ENCODE measurements around the gene MAGI2. TPM values are rescaled to one million over a fixed set of nuclear protein-coding genes. Genes with fewer than 3 reads are reported as not detected.
"Not testable (repeated sequence)": the region's sequence is repeated elsewhere in the genome, so short reads cannot be mapped to it uniquely, and the experiment has no call there.

Gene MAGI2
- total and polyA plus RNA-seq, 8 donors, result 1.3 to 4.0 (median 2.0) TPM

DNA sequence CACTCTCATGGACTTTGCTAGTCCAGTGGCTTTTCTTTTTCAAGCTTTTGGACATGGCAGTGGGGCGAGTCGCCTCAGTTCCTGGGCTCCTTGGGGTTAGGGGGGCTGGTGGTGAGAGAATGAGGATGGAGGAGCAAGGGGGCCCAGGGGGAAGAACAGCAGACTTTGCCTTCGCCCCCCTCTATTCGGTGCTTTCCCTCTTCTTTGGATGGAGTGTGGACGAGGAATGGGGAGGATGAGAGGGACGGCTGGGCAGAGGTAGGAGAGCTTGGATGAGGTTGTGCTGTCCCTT, 255 bp downstream of the MAGI2 start:
- WGBS, 2 donors, result 0 to 1% methylated on average over 5 to 6 of the region's 6 CpGs
- peaks cover 0 to 8% (median 0%) of the 10 kb centered on the region in 4 donors for H3K27me3 ChIP-seq

DNA sequence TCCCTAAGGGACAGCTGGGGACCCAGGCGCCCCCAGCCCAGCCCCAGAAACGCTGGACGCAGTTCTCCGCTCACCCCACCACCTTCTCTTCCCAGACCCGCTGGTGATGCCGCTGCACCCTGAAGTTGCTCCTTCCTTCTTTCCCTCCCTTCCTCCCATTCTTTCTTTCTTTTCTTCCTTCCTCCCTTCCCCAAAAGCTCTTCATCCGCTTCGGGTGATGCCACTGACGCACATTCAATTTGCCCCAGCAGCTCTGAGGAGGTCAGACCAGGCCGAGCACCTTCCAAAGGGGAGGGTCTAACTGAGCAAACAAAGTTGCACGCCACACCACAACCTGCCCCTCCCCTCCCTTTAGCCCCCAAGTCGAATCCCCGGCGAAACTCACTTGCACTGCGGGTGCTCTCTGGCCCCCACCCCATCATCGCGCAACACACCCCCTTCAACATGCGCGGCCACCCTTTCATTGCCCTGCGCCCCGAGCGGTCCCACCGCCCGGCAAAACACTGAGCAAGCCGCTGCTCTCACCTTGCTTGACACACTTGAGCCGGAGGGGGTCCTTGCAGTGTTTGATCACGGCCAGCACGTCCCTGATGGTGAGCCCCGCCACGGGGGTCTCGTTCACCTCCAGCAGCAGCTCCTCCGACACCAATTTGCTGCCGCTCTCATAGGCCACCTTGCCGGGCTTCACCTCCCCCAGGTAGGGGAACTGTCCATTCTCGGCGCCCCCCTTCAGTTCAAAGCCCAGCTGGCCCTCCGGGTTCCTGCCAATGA, 787 bp downstream of the MAGI2 start:
- peak overlapping the region; percentile 3 to 51 (median 22) for H3K4me3 ChIP-seq
- WGBS, 2 donors, result 0 to 1% methylated on average over 37 of the region's 37 CpGs

More for the DNA sequence above, 255 bp downstream of the MAGI2 start:
- H3K36me3 ChIP-seq, result no peaks in the 10 kb centered on the region
- ATAC-seq (no peak), DNase-seq (no peak), FAIRE-seq (no peak)
- no peaks in the 10 kb centered on the region for H3K9me3 ChIP-seq
- no peaks in the 10 kb centered on the region for H3K4me1 ChIP-seq
- TF ChIP-seq, protein P1, sequence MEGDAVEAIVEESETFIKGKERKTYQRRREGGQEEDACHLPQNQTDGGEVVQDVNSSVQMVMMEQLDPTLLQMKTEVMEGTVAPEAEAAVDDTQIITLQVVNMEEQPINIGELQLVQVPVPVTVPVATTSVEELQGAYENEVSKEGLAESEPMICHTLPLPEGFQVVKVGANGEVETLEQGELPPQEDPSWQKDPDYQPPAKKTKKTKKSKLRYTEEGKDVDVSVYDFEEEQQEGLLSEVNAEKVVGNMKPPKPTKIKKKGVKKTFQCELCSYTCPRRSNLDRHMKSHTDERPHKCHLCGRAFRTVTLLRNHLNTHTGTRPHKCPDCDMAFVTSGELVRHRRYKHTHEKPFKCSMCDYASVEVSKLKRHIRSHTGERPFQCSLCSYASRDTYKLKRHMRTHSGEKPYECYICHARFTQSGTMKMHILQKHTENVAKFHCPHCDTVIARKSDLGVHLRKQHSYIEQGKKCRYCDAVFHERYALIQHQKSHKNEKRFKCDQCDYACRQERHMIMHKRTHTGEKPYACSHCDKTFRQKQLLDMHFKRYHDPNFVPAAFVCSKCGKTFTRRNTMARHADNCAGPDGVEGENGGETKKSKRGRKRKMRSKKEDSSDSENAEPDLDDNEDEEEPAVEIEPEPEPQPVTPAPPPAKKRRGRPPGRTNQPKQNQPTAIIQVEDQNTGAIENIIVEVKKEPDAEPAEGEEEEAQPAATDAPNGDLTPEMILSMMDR (IDR thresholded peaks at IDR 0.05), result no peak
- H3K27ac ChIP-seq, result peak overlapping the region in 2 of 4 donors; percentile 62 to 70
- intact Hi-C loops (cut with DNase I), result no loop called here
- peak overlapping the region in 3 of 4 donors; percentile 33 to 51 (median 35) for H3K4me3 ChIP-seq

GRCh38 chr7:79452032-79452494, 1.4 kb downstream of the MAGI2 start:
- ATAC-seq (peak; percentile 59 to 83 (median 76)), DNase-seq (peak; percentile 31 to 78 (median 45)), FAIRE-seq (no peak)
- intact Hi-C loops (cut with DNase I), result no loop called here
- H3K4me3 ChIP-seq, result peak overlapping the region; percentile 3 to 51 (median 22)
- 1 to 2% methylated on average over 27 of the region's 27 CpGs for WGBS, 2 donors
- peaks cover 0 to 8% (median 0%) of the 10 kb centered on the region in 4 donors for H3K27me3 ChIP-seq
- TF ChIP-seq, protein P1 (IDR thresholded peaks at IDR 0.05), result no peak
- no peaks in the 10 kb centered on the region for H3K4me1 ChIP-seq
- H3K36me3 ChIP-seq, result no peaks in the 10 kb centered on the region
- H3K27ac ChIP-seq, result peak overlapping the region in 3 of 4 donors; percentile 16 to 70 (median 23)
- no peaks in the 10 kb centered on the region for H3K9me3 ChIP-seq

More for the DNA sequence above, 787 bp downstream of the MAGI2 start:
- Histone ChIP-seq H3K36me3 (no peaks in the 10 kb centered on the region), H3K27me3 (peaks cover 0 to 8% (median 0%) of the 10 kb centered on the region in 4 donors), H3K4me1 (no peaks in the 10 kb centered on the region), H3K27ac (peak overlapping the region in 3 of 4 donors; percentile 16 to 70 (median 62)), H3K9me3 (no peaks in the 10 kb centered on the region)
- no peak for FAIRE-seq
- TF ChIP-seq, protein P1 (IDR thresholded peaks at IDR 0.05), result no peak
- ATAC-seq, result peak in 3 of 4 donors; percentile 13 to 36 (median 30)
- peak in 4 of 6 donors; percentile 8 to 55 (median 28) for DNase-seq
- intact Hi-C loops (cut with DNase I), result no loop called here

DNA sequence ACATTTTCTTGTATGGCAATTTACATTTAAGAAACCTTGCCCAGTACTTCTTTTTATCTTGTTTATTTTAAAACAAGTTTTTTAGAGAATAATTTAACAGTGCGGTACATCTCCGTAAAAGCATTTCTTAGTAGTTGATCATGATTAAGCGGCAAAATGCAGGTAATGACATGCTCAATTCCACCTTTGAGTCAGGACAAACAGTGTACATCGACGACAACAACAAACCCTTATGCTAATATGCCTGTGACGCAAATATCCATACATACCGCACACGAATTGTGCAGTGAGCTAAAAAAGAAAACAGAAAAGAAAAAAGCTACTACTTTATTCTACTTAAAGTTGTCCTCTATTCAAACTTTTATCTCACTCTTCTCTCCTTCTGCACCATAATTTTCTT, 1.9 kb downstream of the MAGI2 start:
- WGBS, 2 donors, result 18 to 23% methylated on average over 8 of the region's 8 CpGs

DNA sequence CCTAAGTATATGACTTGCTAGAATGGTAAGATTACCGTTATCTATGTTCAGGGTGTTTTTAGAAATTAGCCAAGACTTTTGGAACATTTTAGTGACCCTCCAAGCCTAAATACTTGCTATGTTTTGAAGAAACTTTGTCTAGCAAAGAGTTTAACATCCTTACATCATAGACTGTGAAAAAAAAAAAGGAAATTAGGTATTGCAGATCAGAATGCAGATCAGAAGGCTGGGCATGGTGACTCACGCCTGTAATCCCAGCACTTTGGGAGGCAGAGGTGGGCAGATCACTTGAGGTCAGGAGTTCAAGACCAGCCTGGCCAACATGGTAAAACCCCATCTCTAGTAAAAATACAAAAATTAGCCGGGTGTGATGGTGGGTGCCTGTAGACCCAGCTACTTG, 10.7 kb downstream of the MAGI2 start:
- intact Hi-C loops (cut with DNase I); H3K36me3 ChIP-seq; H3K4me1 ChIP-seq; H3K4me3 ChIP-seq; FAIRE-seq; H3K9me3 ChIP-seq; DNase-seq; H3K27me3 ChIP-seq; ATAC-seq; H3K27ac ChIP-seq: not testable (repeated sequence)
- 54 to 61% methylated on average over 3 of the region's 3 CpGs for WGBS, 2 donors

More for the DNA sequence above, 1.9 kb downstream of the MAGI2 start:
- DNase-seq, result no peak
- FAIRE-seq, result no peak
- no peak for ATAC-seq
- no peak overlapping the region for H3K27ac ChIP-seq
- peak overlapping the region in 2 of 4 donors; percentile 35 to 51 for H3K4me3 ChIP-seq
- H3K27me3 ChIP-seq, result peaks cover 0 to 8% (median 0%) of the 10 kb centered on the region in 4 donors
- no peaks in the 10 kb centered on the region for H3K36me3 ChIP-seq
- TF ChIP-seq, protein P1 (IDR thresholded peaks at IDR 0.05), result no peak
- no peaks in the 10 kb centered on the region for H3K9me3 ChIP-seq
- no peaks in the 10 kb centered on the region for H3K4me1 ChIP-seq
- intact Hi-C loops (cut with DNase I), result no loop called here

Data from pancreas (tissue), 10 donors.